Placental epithelial cell (primary cell): ENCODE results near the gene TMSB15B. TPM values are rescaled to one million over a fixed set of nuclear protein-coding genes. Genes with fewer than 3 reads are reported as not detected.

Source experiments
- total RNA-seq: library from RNA; depleted of rRNA; stranded (reverse); fragments of >200 nt; gene quantifications from 2 replicates; pipeline ENCODE4 v1.2.3, GENCODE V29; 2012

TMSB15B gene
- 7.9 and 9.3 TPM in 2 replicates for total RNA-seq

DNA sequence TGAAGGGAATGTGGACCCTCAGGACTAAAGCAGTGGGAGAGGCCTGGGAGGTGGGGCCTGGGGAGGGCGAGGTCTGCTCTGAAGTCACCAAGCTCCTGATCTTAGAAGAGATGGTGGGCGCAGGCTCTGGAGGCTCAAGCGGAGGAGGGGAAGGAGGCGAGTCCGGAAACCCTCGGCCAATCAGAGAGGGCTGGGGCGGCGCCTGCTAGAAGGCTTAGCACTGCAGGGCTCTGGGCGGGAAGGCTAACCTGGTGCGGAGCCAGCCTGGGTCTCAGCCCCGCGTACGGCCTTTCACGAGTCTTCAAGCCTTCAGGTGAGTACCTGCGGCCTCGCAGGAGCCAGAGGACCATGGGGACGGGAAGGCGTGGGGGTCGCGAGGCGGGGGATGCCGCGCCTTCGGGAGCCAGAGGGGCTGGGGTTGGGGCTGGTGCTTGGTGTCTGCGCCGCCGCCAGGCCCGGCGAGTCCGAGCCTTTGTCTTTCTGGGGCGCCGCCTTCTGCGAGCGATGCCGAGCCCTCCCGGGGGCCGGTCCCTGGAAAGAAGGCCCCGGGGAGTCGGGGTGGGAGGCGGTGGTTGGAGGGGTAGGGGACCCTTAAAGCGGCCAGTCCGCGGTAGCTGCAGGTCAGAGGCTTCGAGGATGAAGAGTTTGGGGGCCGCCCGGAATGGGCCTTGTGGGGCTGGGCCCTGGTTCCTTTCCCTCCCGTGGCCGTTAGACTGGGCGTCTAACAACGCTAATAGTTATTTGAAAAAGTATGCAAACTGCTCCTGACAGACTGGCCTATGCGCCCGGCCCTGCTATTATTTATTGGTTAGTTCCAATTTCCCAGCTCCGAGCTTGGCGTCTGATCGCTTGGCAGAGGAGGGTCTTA lies at the start of gene TMSB15B:
Gene TMSB15B (plus strand): TSS at position 217 of the 868 bp plus-strand sequence.

GRCh38 chrX:104013606-104014005 lies 51.2 kb downstream of the TMSB15B start, which contains the start of gene H2BW1:
H2BW1 (minus strand) TSS chrX:104013708; CDS start chrX:104013576, 132 bp downstream.

Other genes with a start within 250 kb of the TMSB15B start
- gene PLP1, start 185.8 kb upstream of the TMSB15B start, total RNA-seq, result 1.2 TPM in 1 of 2 replicates, not detected in the other
- gene RAB9B, start 130.4 kb upstream of the TMSB15B start, total RNA-seq, result 0.39 and 0.54 TPM in 2 replicates
- gene H2BW1, start 51.1 kb downstream of the TMSB15B start, total RNA-seq, result not detected in 2 replicates
- not detected in 2 replicates for gene H2BW2, start 77.3 kb downstream of the TMSB15B start, total RNA-seq
- gene TMSB15C, start 113.6 kb downstream of the TMSB15B start, total RNA-seq, result 2.8 and 7.9 TPM in 2 replicates
- not detected in 2 replicates for gene ZCCHC18, start 149.9 kb downstream of the TMSB15B start, total RNA-seq
- gene SLC25A53, start 194.4 kb downstream of the TMSB15B start, total RNA-seq, result 5.3 and 11.0 TPM in 2 replicates
- 18.1 and 28.2 TPM in 2 replicates for gene FAM199X, start 203.8 kb downstream of the TMSB15B start, total RNA-seq